Stimulated activated CD4-positive, alpha-beta T cell treated with anti-CD3 and anti-CD28 coated beads, Interleukin-4, amount 100 ng/mL, for 1 hour (primary cell): ENCODE results near the gene IQSEC2.

Experiments used
- DNase-seq: peaks from one replicate; pipeline ENCODE4 v3.0.0-alpha.2; 2020

IQSEC2 gene

GRCh38 chrX:53303195-53303594, 21.8 kb upstream of the IQSEC2 start:
- DNase-seq: no peak

- no peak for DNase-seq
Measured at GRCh38 chrX:53300157-53300556, 18.8 kb upstream of the IQSEC2 start.

- no peak for DNase-seq
Measured at GRCh38 chrX:53294024-53294648, 12.8 kb upstream of the IQSEC2 start.

- DNase-seq: no peak
Measured at GRCh38 chrX:53291596-53291995, 10.2 kb upstream of the IQSEC2 start.

GRCh38 chrX:53290441-53291041, 9.2 kb upstream of the IQSEC2 start:
- DNase-seq: no peak

GRCh38 chrX:53288189-53288588, 6.8 kb upstream of the IQSEC2 start:
- DNase-seq: no peak

GRCh38 chrX:53287493-53288138, 6.2 kb upstream of the IQSEC2 start:
- peak; percentile 9 for DNase-seq

GRCh38 chrX:53286171-53286570, 4.8 kb upstream of the IQSEC2 start:
- DNase-seq: no peak

GRCh38 chrX:53285591-53285990, 4.2 kb upstream of the IQSEC2 start:
- no peak for DNase-seq

- DNase-seq: peak; percentile 33
Measured at GRCh38 chrX:53284684-53285447, 3.5 kb upstream of the IQSEC2 start.

GRCh38 chrX:53283567-53283966, 2.2 kb upstream of the IQSEC2 start:
- no peak for DNase-seq

- DNase-seq: no peak
Measured at GRCh38 chrX:53283099-53283498, 1.7 kb upstream of the IQSEC2 start.

- no peak for DNase-seq
Measured at GRCh38 chrX:53281963-53282695, 745 bp upstream of the IQSEC2 start.

- no peak for DNase-seq
Measured at GRCh38 chrX:53280331-53281320, 758 bp downstream of the IQSEC2 start.

- DNase-seq: peak; percentile 9
Measured at GRCh38 chrX:53279296-53280237, 1.8 kb downstream of the IQSEC2 start.

- no peak for DNase-seq
Measured at GRCh38 chrX:53272808-53273337, 8.5 kb downstream of the IQSEC2 start.

- DNase-seq: no peak
Measured at GRCh38 chrX:53269536-53270107, 11.8 kb downstream of the IQSEC2 start.

- DNase-seq: no peak
Measured at GRCh38 chrX:53268173-53268572, 13.2 kb downstream of the IQSEC2 start.

GRCh38 chrX:53266914-53267313, 14.5 kb downstream of the IQSEC2 start:
- no peak for DNase-seq
